HL-60 (cell line): ENCODE measurements around the gene GRIP2.

Experiments used
- GABPA ChIP-seq: IDR thresholded peaks from 2 replicates; pipeline ENCODE4 v1.6.1; 2012; ENCODE audit warnings: low read depth
- POLR2AphosphoS5 ChIP-seq: IDR thresholded peaks from 2 replicates; pipeline ENCODE4 v1.6.1; 2012; ENCODE audit warnings: low read depth
- TF ChIP-seq, protein P1 (sequence below): IDR thresholded peaks from one replicate; pipeline ENCODE4 v1.5.1; 2011; ENCODE audit warnings: low read length, control low read depth, inconsistent platforms; ENCODE audit not compliant: insufficient read depth
- TF ChIP-seq, protein P2 (sequence below): IDR thresholded peaks from 2 replicates; pipeline ENCODE4 v1.6.1; 2012; ENCODE audit warnings: low read depth; ENCODE audit not compliant: insufficient replicate concordance

DNA sequence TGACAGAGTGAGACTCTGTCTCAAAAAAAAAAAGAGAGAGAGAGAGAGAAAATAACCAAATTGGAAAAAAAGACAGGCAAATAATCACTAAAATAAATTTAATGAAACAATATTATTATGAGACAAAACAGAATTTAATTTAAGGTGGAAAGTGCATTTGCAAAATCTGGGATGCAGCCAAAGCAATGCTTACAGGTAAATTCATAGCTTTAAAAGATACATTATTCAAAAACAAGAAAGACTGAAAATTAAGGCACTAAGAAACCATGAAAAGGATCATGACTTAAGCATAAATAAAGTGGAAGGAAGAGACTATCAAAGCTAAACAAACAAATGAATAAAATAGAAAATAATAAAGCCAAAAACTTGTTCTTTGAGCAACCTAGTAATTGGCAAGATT is 37.7 kb downstream of the GRIP2 start:
- TF ChIP-seq POLR2AphosphoS5 = no peak
- TF ChIP-seq, protein P1, sequence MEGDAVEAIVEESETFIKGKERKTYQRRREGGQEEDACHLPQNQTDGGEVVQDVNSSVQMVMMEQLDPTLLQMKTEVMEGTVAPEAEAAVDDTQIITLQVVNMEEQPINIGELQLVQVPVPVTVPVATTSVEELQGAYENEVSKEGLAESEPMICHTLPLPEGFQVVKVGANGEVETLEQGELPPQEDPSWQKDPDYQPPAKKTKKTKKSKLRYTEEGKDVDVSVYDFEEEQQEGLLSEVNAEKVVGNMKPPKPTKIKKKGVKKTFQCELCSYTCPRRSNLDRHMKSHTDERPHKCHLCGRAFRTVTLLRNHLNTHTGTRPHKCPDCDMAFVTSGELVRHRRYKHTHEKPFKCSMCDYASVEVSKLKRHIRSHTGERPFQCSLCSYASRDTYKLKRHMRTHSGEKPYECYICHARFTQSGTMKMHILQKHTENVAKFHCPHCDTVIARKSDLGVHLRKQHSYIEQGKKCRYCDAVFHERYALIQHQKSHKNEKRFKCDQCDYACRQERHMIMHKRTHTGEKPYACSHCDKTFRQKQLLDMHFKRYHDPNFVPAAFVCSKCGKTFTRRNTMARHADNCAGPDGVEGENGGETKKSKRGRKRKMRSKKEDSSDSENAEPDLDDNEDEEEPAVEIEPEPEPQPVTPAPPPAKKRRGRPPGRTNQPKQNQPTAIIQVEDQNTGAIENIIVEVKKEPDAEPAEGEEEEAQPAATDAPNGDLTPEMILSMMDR = no peak
- TF ChIP-seq, protein P2, sequence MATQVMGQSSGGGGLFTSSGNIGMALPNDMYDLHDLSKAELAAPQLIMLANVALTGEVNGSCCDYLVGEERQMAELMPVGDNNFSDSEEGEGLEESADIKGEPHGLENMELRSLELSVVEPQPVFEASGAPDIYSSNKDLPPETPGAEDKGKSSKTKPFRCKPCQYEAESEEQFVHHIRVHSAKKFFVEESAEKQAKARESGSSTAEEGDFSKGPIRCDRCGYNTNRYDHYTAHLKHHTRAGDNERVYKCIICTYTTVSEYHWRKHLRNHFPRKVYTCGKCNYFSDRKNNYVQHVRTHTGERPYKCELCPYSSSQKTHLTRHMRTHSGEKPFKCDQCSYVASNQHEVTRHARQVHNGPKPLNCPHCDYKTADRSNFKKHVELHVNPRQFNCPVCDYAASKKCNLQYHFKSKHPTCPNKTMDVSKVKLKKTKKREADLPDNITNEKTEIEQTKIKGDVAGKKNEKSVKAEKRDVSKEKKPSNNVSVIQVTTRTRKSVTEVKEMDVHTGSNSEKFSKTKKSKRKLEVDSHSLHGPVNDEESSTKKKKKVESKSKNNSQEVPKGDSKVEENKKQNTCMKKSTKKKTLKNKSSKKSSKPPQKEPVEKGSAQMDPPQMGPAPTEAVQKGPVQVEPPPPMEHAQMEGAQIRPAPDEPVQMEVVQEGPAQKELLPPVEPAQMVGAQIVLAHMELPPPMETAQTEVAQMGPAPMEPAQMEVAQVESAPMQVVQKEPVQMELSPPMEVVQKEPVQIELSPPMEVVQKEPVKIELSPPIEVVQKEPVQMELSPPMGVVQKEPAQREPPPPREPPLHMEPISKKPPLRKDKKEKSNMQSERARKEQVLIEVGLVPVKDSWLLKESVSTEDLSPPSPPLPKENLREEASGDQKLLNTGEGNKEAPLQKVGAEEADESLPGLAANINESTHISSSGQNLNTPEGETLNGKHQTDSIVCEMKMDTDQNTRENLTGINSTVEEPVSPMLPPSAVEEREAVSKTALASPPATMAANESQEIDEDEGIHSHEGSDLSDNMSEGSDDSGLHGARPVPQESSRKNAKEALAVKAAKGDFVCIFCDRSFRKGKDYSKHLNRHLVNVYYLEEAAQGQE = no peak
- no peak for TF ChIP-seq GABPA
